Left lung (tissue), 14 donors: Measurements from ENCODE around the gene RPL32. TPM values are rescaled to one million over a fixed set of nuclear protein-coding genes. Genes with fewer than 3 reads are reported as not detected.

Experiments used
- ATAC-seq: fragments of 200-7000 bp; cut with Tn5 transposase; one replicate; pipeline ENCODE4 v1.9.1; 2020; ENCODE audit warnings: moderate library complexity
- DNase-seq, 4 donors: peaks; one replicate each; pipeline ENCODE4 v3.0.0-alpha.2; 2013 to 2020
- H3K27ac ChIP-seq, 2 donors: fragments of 200-600 bp; sonication (generic) in 1 of 2; one replicate each; pipeline versions ENCODE4 v1.5.0 to v1.8.0; 2020 to 2021
- H3K27me3 ChIP-seq, 2 donors: fragments of 200-600 bp; sonication (generic) in 1 of 2; one replicate each; pipeline versions ENCODE4 v1.5.0 to v1.8.0; 2020 to 2021
- H3K36me3 ChIP-seq, 2 donors: fragments of 200-600 bp; sonication (generic) in 1 of 2; one replicate each; pipeline versions ENCODE4 v1.5.0 to v1.8.0; 2020 to 2021
- H3K4me1 ChIP-seq, 2 donors: fragments of 200-600 bp; one replicate each; pipeline ENCODE4 v1.8.0; 2021
- H3K4me3 ChIP-seq, 2 donors: fragments of 200-600 bp; sonication (generic) in 1 of 2; one replicate each; pipeline versions ENCODE4 v1.5.0 to v1.8.0; 2020 to 2021; ENCODE audit warnings: mild to moderate bottlenecking in 1 of 2
- H3K9me3 ChIP-seq, 2 donors: fragments of 200-600 bp; sonication (generic) in 1 of 2; one replicate each; pipeline versions ENCODE4 v1.5.0 to v1.8.0; 2020 to 2021
- CTCF ChIP-seq, 2 donors: fragments of 200-600 bp; sonication (generic) in 1 of 2; IDR thresholded peaks; one replicate each; pipeline versions ENCODE4 v1.5.0 to v1.8.0; 2021; ENCODE audit warnings: antibody characterized with exemption in 2 of 2
- intact Hi-C, 2 donors: fragments of 100-400 bp; cut with DNase I; formaldehyde crosslinking; loops; one replicate each; pipeline versions ENCODE4 v1.11.2 to v1.14.2; 2022
- long read RNA-seq, 12 donors: library from polyadenylated mRNA in 2 of 12; unstranded in 2 of 12; transcript quantifications; one replicate each; pipeline ENCODE4 v2.0.0 and lab custom pipeline, GENCODE V29; 2019 to 2026
- polyA plus RNA-seq, 6 donors: library from polyadenylated mRNA; unstranded; fragments of 120-200 nt; gene quantifications; one replicate each; pipeline ENCODE4 v1.2.1, GENCODE V29; 2013; ENCODE audit not compliant: insufficient read length in 6 of 6
- total RNA-seq, 2 donors: library from RNA; stranded (reverse); fragmentation: NEBNext Ultra II Directional; extraction: Animal tissue kit (Norgen Biotek cat#: 25700); gene quantifications; one replicate each; pipeline ENCODE4 v1.2.1, GENCODE V29; 2021
- donor health status: DM: no; HTN: yes; CAD: no.
- donor health status: DM: no; HTN: no; CAD: no.

RPL32 gene
- total RNA-seq, result 1,000 to 10,000 TPM; 1,223 to 1,263 TPM
- 1,000 to 10,000 TPM; 2,451 to 2,940 (median 2,544) TPM for polyA plus RNA-seq
- long read RNA-seq, donor 1, transcript RPL32-203 (4 exons, 1,749 nt), result minor isoform, 20 of 3,410 reads
- long read RNA-seq, donor 1, transcript RPL32-207 (3 exons, 631 nt), result minor isoform, 28 of 3,410 reads
- long read RNA-seq, donor 1, transcript RPL32-202 (3 exons, 1,734 nt), result minor isoform, 213 of 3,410 reads
- long read RNA-seq, donor 1, transcript RPL32-204 (4 exons, 2,117 nt), result major isoform, 3,015 of 3,410 reads
- long read RNA-seq, donor 1, partial matches to known transcripts, result 67 of 3,410 reads
- long read RNA-seq, donor 1, other reads (novel, unspliced or antisense), result 58 of 3,410 reads
- long read RNA-seq, donor 2, transcript RPL32-202 (3 exons, 1,734 nt), result minor isoform, 348 of 2,764 reads
- long read RNA-seq, donor 2, transcript RPL32-204 (4 exons, 2,117 nt), result major isoform, 2,146 of 2,764 reads
- long read RNA-seq, donor 2, transcript RPL32-203 (4 exons, 1,749 nt), result minor isoform, 14 of 2,764 reads
- long read RNA-seq, donor 2, transcript RPL32-207 (3 exons, 631 nt), result minor isoform, 40 of 2,764 reads
- long read RNA-seq, donor 2, partial matches to known transcripts, result 168 of 2,764 reads
- long read RNA-seq, donor 2, other reads (novel, unspliced or antisense), result 42 of 2,764 reads
- long read RNA-seq, donor 3, transcript RPL32-204 (4 exons, 2,117 nt), result major isoform, 2,308 of 2,617 reads
- long read RNA-seq, donor 3, transcript RPL32-203 (4 exons, 1,749 nt), result minor isoform, 21 of 2,617 reads
- long read RNA-seq, donor 3, transcript RPL32-207 (3 exons, 631 nt), result minor isoform, 21 of 2,617 reads
- long read RNA-seq, donor 3, transcript RPL32-202 (3 exons, 1,734 nt), result minor isoform, 134 of 2,617 reads
- long read RNA-seq, donor 3, partial matches to known transcripts, result 77 of 2,617 reads
- long read RNA-seq, donor 3, other reads (novel, unspliced or antisense), result 48 of 2,617 reads
- long read RNA-seq, donor 4, transcript RPL32-203 (4 exons, 1,749 nt), result minor isoform, 8 of 1,495 reads
- long read RNA-seq, donor 4, transcript RPL32-204 (4 exons, 2,117 nt), result major isoform, 1,440 of 1,495 reads
- long read RNA-seq, donor 4, transcript RPL32-202 (3 exons, 1,734 nt), result minor isoform, 37 of 1,495 reads
- long read RNA-seq, donor 4, partial matches to known transcripts, result 3 of 1,495 reads
- long read RNA-seq, donor 4, other reads (novel, unspliced or antisense), result 5 of 1,495 reads
- long read RNA-seq, donor 5, transcript RPL32-202 (3 exons, 1,734 nt), result minor isoform, 266 of 2,623 reads
- long read RNA-seq, donor 5, transcript RPL32-204 (4 exons, 2,117 nt), result major isoform, 2,172 of 2,623 reads
- long read RNA-seq, donor 5, transcript RPL32-207 (3 exons, 631 nt), result minor isoform, 19 of 2,623 reads
- long read RNA-seq, donor 5, transcript RPL32-203 (4 exons, 1,749 nt), result minor isoform, 30 of 2,623 reads
- long read RNA-seq, donor 5, partial matches to known transcripts, result 90 of 2,623 reads
- long read RNA-seq, donor 5, other reads (novel, unspliced or antisense), result 35 of 2,623 reads
- long read RNA-seq, donor 6, transcript RPL32-207 (3 exons, 631 nt), result minor isoform, 31 of 2,835 reads
- long read RNA-seq, donor 6, transcript RPL32-202 (3 exons, 1,734 nt), result minor isoform, 206 of 2,835 reads
- long read RNA-seq, donor 6, transcript RPL32-204 (4 exons, 2,117 nt), result major isoform, 2,416 of 2,835 reads
- long read RNA-seq, donor 6, transcript RPL32-203 (4 exons, 1,749 nt), result minor isoform, 21 of 2,835 reads
- long read RNA-seq, donor 6, partial matches to known transcripts, result 105 of 2,835 reads
- long read RNA-seq, donor 6, other reads (novel, unspliced or antisense), result 49 of 2,835 reads
- long read RNA-seq, donor 7, transcript RPL32-203 (4 exons, 1,749 nt), result minor isoform, 13 of 1,815 reads
- long read RNA-seq, donor 7, transcript RPL32-202 (3 exons, 1,734 nt), result minor isoform, 304 of 1,815 reads
- long read RNA-seq, donor 7, transcript RPL32-207 (3 exons, 631 nt), result minor isoform, 16 of 1,815 reads
- long read RNA-seq, donor 7, transcript RPL32-204 (4 exons, 2,117 nt), result major isoform, 1,411 of 1,815 reads
- long read RNA-seq, donor 7, partial matches to known transcripts, result 44 of 1,815 reads
- long read RNA-seq, donor 7, other reads (novel, unspliced or antisense), result 22 of 1,815 reads
- long read RNA-seq, donor 8, transcript RPL32-204 (4 exons, 2,117 nt), result major isoform, 1,302 of 1,497 reads
- long read RNA-seq, donor 8, transcript RPL32-202 (3 exons, 1,734 nt), result minor isoform, 109 of 1,497 reads
- long read RNA-seq, donor 8, transcript RPL32-207 (3 exons, 631 nt), result minor isoform, 18 of 1,497 reads
- long read RNA-seq, donor 8, transcript RPL32-203 (4 exons, 1,749 nt), result minor isoform, 12 of 1,497 reads
- long read RNA-seq, donor 8, partial matches to known transcripts, result 35 of 1,497 reads
- long read RNA-seq, donor 8, other reads (novel, unspliced or antisense), result 15 of 1,497 reads
- long read RNA-seq, donor 9, transcript RPL32-204 (4 exons, 2,117 nt), result major isoform, 19 of 28 reads
- long read RNA-seq, donor 9, partial matches to known transcripts, result 6 of 28 reads
- long read RNA-seq, donor 9, other reads (novel, unspliced or antisense), result 0 of 28 reads
- long read RNA-seq, donor 10, transcript RPL32-204 (4 exons, 2,117 nt), result major isoform, 1,032 of 1,066 reads
- long read RNA-seq, donor 10, transcript RPL32-202 (3 exons, 1,734 nt), result minor isoform, 27 of 1,066 reads
- long read RNA-seq, donor 10, partial matches to known transcripts, result 1 of 1,066 reads
- long read RNA-seq, donor 10, other reads (novel, unspliced or antisense), result 3 of 1,066 reads
- long read RNA-seq, donor 11, transcript RPL32-202 (3 exons, 1,734 nt), result minor isoform, 91 of 1,425 reads
- long read RNA-seq, donor 11, transcript RPL32-204 (4 exons, 2,117 nt), result major isoform, 1,260 of 1,425 reads
- long read RNA-seq, donor 11, transcript RPL32-203 (4 exons, 1,749 nt), result minor isoform, 9 of 1,425 reads
- long read RNA-seq, donor 11, transcript RPL32-207 (3 exons, 631 nt), result minor isoform, 9 of 1,425 reads
- long read RNA-seq, donor 11, partial matches to known transcripts, result 43 of 1,425 reads
- long read RNA-seq, donor 11, other reads (novel, unspliced or antisense), result 10 of 1,425 reads
- long read RNA-seq, donor 12, transcript RPL32-204 (4 exons, 2,117 nt), result major isoform, 1,431 of 1,639 reads
- long read RNA-seq, donor 12, transcript RPL32-207 (3 exons, 631 nt), result minor isoform, 19 of 1,639 reads
- long read RNA-seq, donor 12, transcript RPL32-203 (4 exons, 1,749 nt), result minor isoform, 10 of 1,639 reads
- long read RNA-seq, donor 12, transcript RPL32-202 (3 exons, 1,734 nt), result minor isoform, 109 of 1,639 reads
- long read RNA-seq, donor 12, partial matches to known transcripts, result 36 of 1,639 reads
- long read RNA-seq, donor 12, other reads (novel, unspliced or antisense), result 27 of 1,639 reads

- Histone ChIP-seq H3K36me3 (peaks cover 0 to 38% of the 10 kb centered on the region in 2 donors), H3K27me3 (no peaks in the 10 kb centered on the region), H3K27ac (peak within 1 kb of the TSS; percentile 92 to 98), H3K4me1 (peaks cover 28 to 39% of the 10 kb centered on the region in 2 donors), H3K9me3 (no peaks in the 10 kb centered on the region), H3K4me3 (peak within 1 kb of the TSS; percentile 79 to 88)
- intact Hi-C loops, result no loop called here
- peak; percentile 77 to 79 for TF ChIP-seq CTCF (IDR thresholded peaks at IDR 0.05)
- DNase-seq, result peak; percentile 87 to 96 (median 94)
- ATAC-seq, result peak; percentile 98
Measured at GRCh38 chr3:12841149-12841969, at the start of gene RPL32. RPL32 (minus strand) TSS chr3:12841565; CDS start chr3:12840237, 1,328 bp downstream.

- no peaks in the 10 kb centered on the region for H3K9me3 ChIP-seq
- DNase-seq (no peak), ATAC-seq (no peak)
- H3K27me3 ChIP-seq, result peaks cover 0 to 23% of the 10 kb centered on the region in 2 donors
- intact Hi-C loops, result no loop called here
- no peaks in the 10 kb centered on the region for H3K36me3 ChIP-seq
- peaks cover 0 to 7% of the 10 kb centered on the region in 2 donors for H3K4me1 ChIP-seq
- TF ChIP-seq CTCF (IDR thresholded peaks at IDR 0.05), result no peak
- H3K27ac ChIP-seq, result no peak overlapping the region
- H3K4me3 ChIP-seq, result no peak overlapping the region
Measured at GRCh38 chr3:12890610-12891390, 49.4 kb upstream of the RPL32 start.
